ENCODE measurements around the gene FGF5. TPM values are rescaled to one million over a fixed set of nuclear protein-coding genes. Genes with fewer than 3 reads are reported as not detected.
A peak's percentile ranks its signal among the peaks of the same experiment; 100 is the strongest.
"Not testable (repeated sequence)": the region's sequence is repeated elsewhere in the genome, so short reads cannot be mapped to it uniquely, and the experiment has no call there.

The FGF5 gene
- not detected for total RNA-seq
- long read RNA-seq, donor 1, result 0 reads
- long read RNA-seq, donor 2, result 0 reads

- intact Hi-C loops (cut with DNase I), result no loop called here
These were observed at the start of gene FGF5 for GRCh38 chr4:80266253-80266901. FGF5 (plus strand) TSS chr4:80266664; CDS start chr4:80266825, 161 bp downstream.

GRCh38 chr4:80219301-80220025, 47.0 kb upstream of the FGF5 start:
- intact Hi-C loops (cut with DNase I), result no loop called here
- DNase-seq (ENCODE audit: low spot score), result no peak

More at GRCh38 chr4:80266253-80266901, at the start of gene FGF5:
- DNase-seq (ENCODE audit: low spot score), result peak; percentile 83

GRCh38 chr4:80220711-80221110, 45.8 kb upstream of the FGF5 start:
- no peak for DNase-seq (ENCODE audit: low spot score)
- intact Hi-C loops (cut with DNase I), result no loop called here

- no peak for DNase-seq (ENCODE audit: low spot score)
- intact Hi-C loops (cut with DNase I), result no loop called here
These were observed 45.3 kb upstream of the FGF5 start for GRCh38 chr4:80221161-80221560.

- intact Hi-C loops (cut with DNase I), result no loop called here
These were observed 40.9 kb upstream of the FGF5 start for GRCh38 chr4:80225595-80225994.

GRCh38 chr4:80226094-80226493, 40.4 kb upstream of the FGF5 start:
- DNase-seq (ENCODE audit: low spot score), result no peak
- intact Hi-C loops (cut with DNase I), result no loop called here

More at GRCh38 chr4:80225595-80225994, 40.9 kb upstream of the FGF5 start:
- no peak for DNase-seq (ENCODE audit: low spot score)

GRCh38 chr4:80228460-80228859, 38.0 kb upstream of the FGF5 start:
- DNase-seq (ENCODE audit: low spot score), result no peak
- intact Hi-C loops (cut with DNase I), result no loop called here

GRCh38 chr4:80229128-80229527, 37.3 kb upstream of the FGF5 start:
- DNase-seq (ENCODE audit: low spot score), result no peak
- intact Hi-C loops (cut with DNase I), result no loop called here

GRCh38 chr4:80229590-80229989, 36.9 kb upstream of the FGF5 start:
- intact Hi-C loops (cut with DNase I), result no loop called here
- DNase-seq (ENCODE audit: low spot score), result no peak

- intact Hi-C loops (cut with DNase I), result no loop called here
- DNase-seq (ENCODE audit: low spot score), result no peak
These were observed 35.3 kb upstream of the FGF5 start for GRCh38 chr4:80231180-80231579.

- DNase-seq (ENCODE audit: low spot score), result no peak
- intact Hi-C loops (cut with DNase I), result no loop called here
These were observed 33.6 kb upstream of the FGF5 start for GRCh38 chr4:80232707-80233370.

- intact Hi-C loops (cut with DNase I), result no loop called here
- DNase-seq (ENCODE audit: low spot score), result no peak
These were observed 33.1 kb upstream of the FGF5 start for GRCh38 chr4:80233390-80233789.

- intact Hi-C loops (cut with DNase I), result no loop called here
- no peak for DNase-seq (ENCODE audit: low spot score)
These were observed 31.0 kb upstream of the FGF5 start for GRCh38 chr4:80235451-80235850.

GRCh38 chr4:80237992-80238391, 28.5 kb upstream of the FGF5 start:
- intact Hi-C loops (cut with DNase I), result no loop called here
- no peak for DNase-seq (ENCODE audit: low spot score)

- no peak for DNase-seq (ENCODE audit: low spot score)
- intact Hi-C loops (cut with DNase I), result no loop called here
These were observed 26.8 kb upstream of the FGF5 start for GRCh38 chr4:80239480-80240150.

GRCh38 chr4:80240976-80241375, 25.5 kb upstream of the FGF5 start:
- DNase-seq (ENCODE audit: low spot score), result no peak
- intact Hi-C loops (cut with DNase I), result no loop called here

GRCh38 chr4:80243274-80244018, 23.0 kb upstream of the FGF5 start:
- intact Hi-C loops (cut with DNase I), result no loop called here
- DNase-seq (ENCODE audit: low spot score), result no peak

- DNase-seq (ENCODE audit: low spot score); intact Hi-C loops (cut with DNase I): not testable (repeated sequence)
These were observed 19.0 kb upstream of the FGF5 start for GRCh38 chr4:80247484-80247883.

GRCh38 chr4:80249144-80249543, 17.3 kb upstream of the FGF5 start:
- intact Hi-C loops (cut with DNase I), result no loop called here
- no peak for DNase-seq (ENCODE audit: low spot score)

All from posterior vena cava (tissue), 2 donors.